Lung (tissue), 12 donors: ENCODE results near the gene GRHL1. TPM values are rescaled to one million over a fixed set of nuclear protein-coding genes. Genes with fewer than 3 reads are reported as not detected.
A peak's percentile ranks its signal among the peaks of the same experiment; 100 is the strongest.

Experiments
- ATAC-seq: fragments of 200-7000 bp; cut with Tn5 transposase; one replicate; pipeline ENCODE4 v1.9.1; 2020; ENCODE audit warnings: moderate number of reproducible peaks; ENCODE audit not compliant: insufficient read depth, low FRiP score
- DNase-seq, 3 donors: peaks; one replicate each; pipeline ENCODE4 v3.0.0-alpha.2; 2013 to 2017
- H3K27ac ChIP-seq, 2 donors: one replicate each; pipeline ENCODE4 v1.5.1; 2013; ENCODE audit warnings: mild to moderate bottlenecking in 2 of 2, moderate library complexity in 2 of 2, control low read depth in 1 of 2, inconsistent platforms in 1 of 2, low read depth in 1 of 2, low read length in 1 of 2
- H3K27me3 ChIP-seq, 3 donors: one replicate each; pipeline ENCODE4 v1.5.1; 2013; ENCODE audit warnings: low read length in 2 of 3; ENCODE audit not compliant: control insufficient read depth in 3 of 3, insufficient read depth in 3 of 3
- H3K36me3 ChIP-seq, 4 donors: one replicate each; pipeline ENCODE4 v1.5.1; 2013; ENCODE audit warnings: low read length in 4 of 4, mild to moderate bottlenecking in 1 of 4, moderate library complexity in 1 of 4; ENCODE audit not compliant: control insufficient read depth in 4 of 4, insufficient read depth in 4 of 4
- H3K4me1 ChIP-seq, 5 donors: one replicate each; pipeline ENCODE4 v1.5.1; 2013; ENCODE audit warnings: low read length in 5 of 5, mild to moderate bottlenecking in 2 of 5, moderate library complexity in 1 of 5; ENCODE audit not compliant: control insufficient read depth in 5 of 5, insufficient read depth in 5 of 5
- H3K4me3 ChIP-seq: one replicate; pipeline ENCODE4 v1.5.1; 2013; ENCODE audit warnings: mild to moderate bottlenecking, control low read depth, moderate library complexity
- H3K9ac ChIP-seq, 2 donors: one replicate each; pipeline ENCODE4 v1.5.1; 2013; ENCODE audit warnings: low read length in 2 of 2, control low read depth in 1 of 2; ENCODE audit not compliant: insufficient read depth in 1 of 2
- H3K9me3 ChIP-seq, 4 donors: one replicate each; pipeline ENCODE4 v1.5.1; 2013; ENCODE audit warnings: low read length in 3 of 4, mild to moderate bottlenecking in 1 of 4, moderate library complexity in 1 of 4; ENCODE audit not compliant: control insufficient read depth in 4 of 4, insufficient read depth in 3 of 4
- CTCF ChIP-seq: IDR thresholded peaks from 2 replicates; pipeline ENCODE4 v1.5.1; 2012; ENCODE audit warnings: mild to moderate bottlenecking; ENCODE audit errors: control extremely low read depth, extremely low read depth
- WGBS, 2 donors: extraction: QIAGEN DNeasy Blood & Tissue Kit; methylation state at CpG; one replicate each; pipeline ENCODE4 v1.1.7; 2013; 5-methylcytosine and 5-hydroxymethylcytosine counted together
- polyA plus RNA-seq, 2 donors: library from polyadenylated mRNA; stranded (reverse); fragments of 200-250 nt; gene quantifications; one replicate each; pipeline ENCODE4 v1.2.1, GENCODE V29; 2013
- total RNA-seq, 2 donors: library from RNA; depleted of rRNA in 1 of 2; stranded (reverse); fragments of >200 nt in 1 of 2; gene quantifications; one replicate each; pipeline ENCODE4 v1.2.1, GENCODE V29; 2014 to 2021
- donor health status: control.
- donor health status: control.
- donor health status: Bipolar disorder and iron deficiency.
- donor health status: healthy.
- donor health status: DM: yes; HTN: yes; CAD: no.

Gene GRHL1
- total and polyA plus RNA-seq, 4 donors: 1.8 to 13.6 (median 5.6) TPM

DNA sequence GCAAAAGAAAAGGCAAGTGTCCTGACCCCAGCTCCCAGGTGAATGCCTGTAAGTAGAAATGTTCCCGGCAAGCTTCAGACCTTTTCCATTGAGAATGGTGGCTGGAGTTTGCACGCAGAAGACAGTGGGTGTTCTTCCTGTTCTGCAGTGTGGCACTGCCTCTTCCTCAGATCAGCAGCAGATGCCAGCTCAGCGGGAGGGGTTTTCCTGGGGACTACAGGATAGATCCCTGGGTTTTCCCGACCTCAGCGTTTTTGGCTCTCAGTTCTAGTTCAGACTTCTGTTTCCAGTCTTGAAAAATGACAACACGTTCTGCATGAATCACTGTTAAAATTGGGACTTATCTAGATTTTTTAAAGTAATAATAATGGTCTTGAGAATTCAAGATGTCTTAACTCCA lies 39.2 kb downstream of the GRHL1 start:
- Histone ChIP-seq H3K9me3 (no peaks in the 10 kb centered on the region), H3K9ac (no peak overlapping the region), H3K4me1 (peaks cover 0 to 9% (median 0%) of the 10 kb centered on the region in 5 donors), H3K27ac (no peak overlapping the region), H3K27me3 (no peaks in the 10 kb centered on the region), H3K4me3 (no peak overlapping the region), H3K36me3 (peaks cover 0 to 7% (median 0%) of the 10 kb centered on the region in 4 donors)
- no peak for DNase-seq
- TF ChIP-seq CTCF: no peak
- 53 to 66% methylated on average over 6 of the region's 6 CpGs for WGBS, 2 donors
- ATAC-seq: peak; percentile 23

- ATAC-seq (no peak), DNase-seq (no peak)
- Histone ChIP-seq H3K9me3 (no peaks in the 10 kb centered on the region), H3K4me1 (peaks cover 0 to 9% (median 0%) of the 10 kb centered on the region in 5 donors), H3K4me3 (no peak overlapping the region), H3K9ac (no peak overlapping the region), H3K27ac (no peak overlapping the region), H3K36me3 (peaks cover 0 to 7% (median 0%) of the 10 kb centered on the region in 4 donors), H3K27me3 (no peaks in the 10 kb centered on the region)
- WGBS, 2 donors: 81 to 100% methylated on average over 1 of the region's 1 CpG
- TF ChIP-seq CTCF: no peak
Measured at GRCh38 chr2:9991221-9991620, 39.7 kb downstream of the GRHL1 start.

DNA sequence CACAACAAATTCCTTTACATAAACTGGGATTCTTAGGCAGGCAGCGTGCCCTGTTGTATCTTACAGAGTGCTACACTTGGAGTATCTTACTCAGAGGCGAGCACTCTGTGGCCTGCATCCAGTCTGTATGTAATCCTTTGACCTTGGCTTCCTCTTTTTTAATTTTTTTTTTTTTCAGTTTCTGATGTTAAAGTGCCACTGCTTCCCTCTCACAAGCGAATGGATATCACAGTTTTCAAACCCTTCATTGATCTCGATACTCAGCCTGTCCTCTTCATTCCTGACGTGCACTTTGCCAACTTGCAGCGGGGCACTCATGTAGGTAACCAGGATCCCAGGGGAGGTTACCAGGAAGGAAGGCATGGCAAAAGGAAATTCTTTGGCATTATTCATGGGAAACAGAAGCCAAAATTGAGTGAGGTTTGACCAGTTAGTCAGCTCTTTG lies 40.4 kb downstream of the GRHL1 start:
- Histone ChIP-seq H3K4me3 (no peak overlapping the region), H3K4me1 (peaks cover 0 to 9% (median 0%) of the 10 kb centered on the region in 5 donors), H3K27ac (no peak overlapping the region), H3K27me3 (no peaks in the 10 kb centered on the region), H3K36me3 (peaks cover 0 to 7% (median 0%) of the 10 kb centered on the region in 4 donors), H3K9ac (no peak overlapping the region), H3K9me3 (peaks cover 0 to 1% (median 0%) of the 10 kb centered on the region in 4 donors)
- 60 to 71% methylated on average over 6 of the region's 6 CpGs for WGBS, 2 donors
- DNase-seq: no peak
- no peak for TF ChIP-seq CTCF
- ATAC-seq: peak; percentile 25
